ENCODE results near the gene ACTA2.

- TF ChIP-seq, protein P1, sequence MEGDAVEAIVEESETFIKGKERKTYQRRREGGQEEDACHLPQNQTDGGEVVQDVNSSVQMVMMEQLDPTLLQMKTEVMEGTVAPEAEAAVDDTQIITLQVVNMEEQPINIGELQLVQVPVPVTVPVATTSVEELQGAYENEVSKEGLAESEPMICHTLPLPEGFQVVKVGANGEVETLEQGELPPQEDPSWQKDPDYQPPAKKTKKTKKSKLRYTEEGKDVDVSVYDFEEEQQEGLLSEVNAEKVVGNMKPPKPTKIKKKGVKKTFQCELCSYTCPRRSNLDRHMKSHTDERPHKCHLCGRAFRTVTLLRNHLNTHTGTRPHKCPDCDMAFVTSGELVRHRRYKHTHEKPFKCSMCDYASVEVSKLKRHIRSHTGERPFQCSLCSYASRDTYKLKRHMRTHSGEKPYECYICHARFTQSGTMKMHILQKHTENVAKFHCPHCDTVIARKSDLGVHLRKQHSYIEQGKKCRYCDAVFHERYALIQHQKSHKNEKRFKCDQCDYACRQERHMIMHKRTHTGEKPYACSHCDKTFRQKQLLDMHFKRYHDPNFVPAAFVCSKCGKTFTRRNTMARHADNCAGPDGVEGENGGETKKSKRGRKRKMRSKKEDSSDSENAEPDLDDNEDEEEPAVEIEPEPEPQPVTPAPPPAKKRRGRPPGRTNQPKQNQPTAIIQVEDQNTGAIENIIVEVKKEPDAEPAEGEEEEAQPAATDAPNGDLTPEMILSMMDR (conservative IDR thresholded peaks at IDR 0.05; ENCODE audit: low read depth, low read length) = no peak
- TF ChIP-seq EZH2phosphoT487 (IDR thresholded peaks at IDR 0.05; ENCODE audit: borderline replicate concordance, low read length) = no peak
Measured at GRCh38 chr10:88983206-88983605, 30.6 kb upstream of the ACTA2 start.
